ENCODE data around the gene PPP4R1.

GRCh38 chr18:9577361-9577760 lies 37.0 kb downstream of the PPP4R1 start:
- TF ChIP-seq CTCF (IDR thresholded peaks at IDR 0.05) (no peak), POLR2A (IDR thresholded peaks at IDR 0.05) (no peak)
